Measurements from ENCODE around the gene B4GALT2. TPM values are rescaled to one million over a fixed set of nuclear protein-coding genes. Genes with fewer than 3 reads are reported as not detected.

The B4GALT2 gene
- total and polyA plus RNA-seq, 2 of the 8 experiments (the other 6 are each of a cell fraction or from before 2014, with no cell fraction given) = 56.5 to 121 TPM

- TF ChIP-seq KDM5A (IDR thresholded peaks at IDR 0.05; ENCODE audit: low read length) = no peak
- no peak for TF ChIP-seq SIRT6 (IDR thresholded peaks at IDR 0.05; ENCODE audit: low read length)
- no peak for TF ChIP-seq EP300 (IDR thresholded peaks at IDR 0.05; ENCODE audit: borderline replicate concordance in 1 of 2, low read depth in 2 of 2, low read length in 2 of 2)
- TF ChIP-seq RXRA (IDR thresholded peaks at IDR 0.05; ENCODE audit: insufficient read depth, low read depth, low read length) = no peak
- TF ChIP-seq SIN3A (conservative IDR thresholded peaks at IDR 0.05 in 1 of 2, IDR thresholded peaks at IDR 0.05 in 1 of 2; ENCODE audit: low read depth in 1 of 2, low read length in 2 of 2) = no peak
- no peak for TF ChIP-seq MAX (IDR thresholded peaks at IDR 0.05)
Measured at GRCh38 chr1:43997295-43997999, 18.4 kb downstream of the B4GALT2 start (continued).

Measured in H1 (cell line).